Aorta (tissue), 5 donors: Measurements from ENCODE around the gene FCHSD2. TPM values are rescaled to one million over a fixed set of nuclear protein-coding genes. Genes with fewer than 3 reads are reported as not detected.
"Not testable (repeated sequence)": the region's sequence is repeated elsewhere in the genome, so short reads cannot be mapped to it uniquely, and the experiment has no call there.

Source experiments
- ATAC-seq: fragments of 200-7000 bp; cut with Tn5 transposase; one replicate; pipeline ENCODE4 v1.9.1; 2022; ENCODE audit warnings: moderate library complexity; ENCODE audit not compliant: low FRiP score
- DNase-seq, 2 donors: peaks; one replicate each; pipeline ENCODE4 v3.0.0-alpha.2; 2020
- H3K27ac ChIP-seq, 2 donors: one replicate each; pipeline ENCODE4 v1.5.1; 2013; ENCODE audit warnings: low read length in 2 of 2, mild to moderate bottlenecking in 2 of 2, moderate library complexity in 2 of 2, control low read depth in 1 of 2, inconsistent platforms in 1 of 2, low read depth in 1 of 2
- H3K27me3 ChIP-seq, 2 donors: one replicate each; pipeline ENCODE4 v1.6.1; 2013; ENCODE audit warnings: control low read depth in 1 of 2, low read length in 1 of 2, mild to moderate bottlenecking in 1 of 2, moderate library complexity in 1 of 2; ENCODE audit not compliant: insufficient read depth in 2 of 2, control insufficient read depth in 1 of 2
- H3K36me3 ChIP-seq, 2 donors: one replicate each; pipeline ENCODE4 v1.6.1; 2013; ENCODE audit warnings: control low read depth in 1 of 2, low read length in 1 of 2, mild to moderate bottlenecking in 1 of 2; ENCODE audit not compliant: insufficient read depth in 2 of 2, control insufficient read depth in 1 of 2
- H3K4me1 ChIP-seq, 2 donors: one replicate each; pipeline ENCODE4 v1.6.1; 2013; ENCODE audit warnings: low read length in 2 of 2, control low read depth in 1 of 2, mild to moderate bottlenecking in 1 of 2, moderate library complexity in 1 of 2; ENCODE audit not compliant: insufficient read depth in 2 of 2, control insufficient read depth in 1 of 2
- H3K4me3 ChIP-seq, 2 donors: one replicate each; pipeline ENCODE4 v1.5.1; 2013; ENCODE audit warnings: low read length in 2 of 2, control low read depth in 1 of 2, mild to moderate bottlenecking in 1 of 2
- H3K9me3 ChIP-seq: one replicate; pipeline ENCODE4 v1.6.1; 2013; ENCODE audit warnings: mild to moderate bottlenecking, low read length; ENCODE audit not compliant: control insufficient read depth
- WGBS, 2 donors: extraction: QIAGEN DNeasy Blood & Tissue Kit; methylation state at CpG; one replicate each; pipeline ENCODE4 v1.1.7; 2013; 5-methylcytosine and 5-hydroxymethylcytosine counted together
- intact Hi-C, 2 donors: fragments of 100-400 bp; cut with DNase I; formaldehyde crosslinking; loops; one replicate each; pipeline versions ENCODE4 v1.14.2 to v1.15.0; 2022
- polyA plus RNA-seq, 2 donors: library from polyadenylated mRNA; stranded (reverse); fragments of 200-250 nt; gene quantifications; one replicate each; pipeline ENCODE4 v1.2.3, GENCODE V29; 2013
- total RNA-seq, 2 donors: library from RNA; stranded (reverse); fragmentation: NEBNext Ultra II Directional; extraction: Animal tissue kit (Norgen Biotek cat#: 25700); gene quantifications; one replicate each; pipeline ENCODE4 v1.2.1, GENCODE V29; 2021
- donor health status: healthy with polysubstance abuse.
- donor health status: Bipolar disorder and iron deficiency.
- donor health status: DM: no; HTN: no; CAD: no.
- donor health status: DM: no; HTN: no; CAD: no.
- donor health status: DM: yes; HTN: yes; CAD: no.

FCHSD2 gene
- total and polyA plus RNA-seq, 4 donors, result 34.4 to 107 (median 62.2) TPM

DNA sequence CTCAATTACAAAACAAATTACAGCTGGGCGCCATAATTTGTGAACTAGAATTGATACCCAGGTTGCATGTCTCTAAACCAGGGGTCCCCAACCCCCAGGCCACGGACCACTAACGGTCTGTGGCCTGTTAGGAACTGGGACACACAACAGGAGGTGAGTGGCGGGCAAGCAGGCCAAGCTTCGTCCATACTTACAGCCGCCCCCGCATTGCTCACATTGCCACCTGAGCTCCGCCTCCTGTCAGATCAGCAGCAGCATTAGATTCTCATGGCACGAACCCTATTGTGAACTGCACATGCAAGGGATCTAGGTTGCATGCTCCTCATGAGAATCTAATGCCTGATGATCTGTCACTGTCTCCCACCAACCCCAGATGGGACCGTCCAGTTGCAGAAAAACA is 12.9 kb downstream of the FCHSD2 start:
- Histone ChIP-seq H3K27me3 (no peaks in the 10 kb centered on the region), H3K4me1 (peaks cover 3 to 4% of the 10 kb centered on the region in 2 donors), H3K27ac (no peak overlapping the region), H3K9me3 (no peaks in the 10 kb centered on the region), H3K4me3 (no peak overlapping the region), H3K36me3 (peaks cover 0 to 2% of the 10 kb centered on the region in 2 donors)
- ATAC-seq, result no peak
- WGBS, 2 donors, result 91 to 93% methylated on average over 10 of the region's 10 CpGs
- no peak for DNase-seq
- intact Hi-C loops, result no loop called here

DNA sequence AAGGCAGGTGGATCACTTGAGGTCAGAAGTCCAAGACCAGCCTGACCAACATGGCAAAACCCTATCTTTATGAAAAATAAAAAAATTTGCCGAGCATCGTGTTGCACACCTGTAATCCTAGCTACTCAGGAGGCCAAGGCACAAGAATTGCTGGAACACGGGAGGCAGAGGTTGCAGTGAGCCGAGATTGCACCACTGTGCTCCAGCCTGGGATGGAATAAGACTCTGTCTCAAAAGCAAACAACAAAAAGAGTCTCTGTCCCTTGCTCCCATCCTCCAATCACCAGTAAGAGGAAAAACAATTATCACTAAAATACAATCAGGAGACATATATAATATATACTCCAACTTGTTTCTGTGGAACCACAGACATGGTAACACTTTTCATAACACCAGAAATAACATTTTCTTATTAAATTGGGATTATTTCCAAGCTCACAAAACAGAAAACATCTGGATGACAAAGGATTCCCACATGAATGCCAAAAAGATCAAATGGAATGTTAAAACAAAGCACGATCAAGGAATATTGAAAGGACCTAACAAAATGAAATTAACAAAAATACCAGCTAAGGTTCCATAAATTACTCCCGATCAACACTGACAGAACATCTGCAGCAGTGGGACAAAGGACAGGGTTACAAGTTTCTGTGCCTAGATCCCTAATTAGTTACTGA is 15.2 kb downstream of the FCHSD2 start:
- Histone ChIP-seq H3K27ac (no peak overlapping the region), H3K36me3 (no peaks in the 10 kb centered on the region), H3K4me1 (peaks cover 3 to 4% of the 10 kb centered on the region in 2 donors), H3K9me3 (no peaks in the 10 kb centered on the region), H3K4me3 (no peak overlapping the region), H3K27me3 (no peaks in the 10 kb centered on the region)
- intact Hi-C loops, result no loop called here
- WGBS, 2 donors, result 51 to 56% methylated on average over 6 of the region's 6 CpGs
- no peak for DNase-seq
- ATAC-seq, result no peak

DNA sequence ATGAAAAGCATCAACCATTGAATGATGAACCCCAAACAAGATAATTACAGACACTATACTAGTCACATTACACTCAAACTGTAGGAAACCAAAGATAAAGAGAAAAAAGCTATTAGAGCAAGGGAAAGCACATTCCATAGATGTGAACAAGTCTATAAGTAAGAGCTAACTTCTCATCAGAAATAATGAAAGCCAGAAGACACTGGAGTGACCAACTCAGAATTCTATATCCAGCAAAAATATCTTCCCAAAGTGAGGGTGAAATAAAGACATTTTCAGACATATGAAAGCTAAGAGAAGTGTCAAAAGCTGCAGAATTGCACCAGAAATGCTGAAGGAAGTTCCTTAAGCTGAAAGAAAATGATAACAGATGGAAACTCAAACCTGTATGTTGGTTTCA is 17.3 kb downstream of the FCHSD2 start:
- Histone ChIP-seq H3K4me3 (no peak overlapping the region), H3K27me3 (no peaks in the 10 kb centered on the region), H3K27ac (no peak overlapping the region), H3K36me3 (no peaks in the 10 kb centered on the region), H3K9me3 (no peaks in the 10 kb centered on the region), H3K4me1 (peaks cover 3 to 4% of the 10 kb centered on the region in 2 donors)
- DNase-seq (no peak), ATAC-seq (no peak)
- intact Hi-C loops, result no loop called here

DNA sequence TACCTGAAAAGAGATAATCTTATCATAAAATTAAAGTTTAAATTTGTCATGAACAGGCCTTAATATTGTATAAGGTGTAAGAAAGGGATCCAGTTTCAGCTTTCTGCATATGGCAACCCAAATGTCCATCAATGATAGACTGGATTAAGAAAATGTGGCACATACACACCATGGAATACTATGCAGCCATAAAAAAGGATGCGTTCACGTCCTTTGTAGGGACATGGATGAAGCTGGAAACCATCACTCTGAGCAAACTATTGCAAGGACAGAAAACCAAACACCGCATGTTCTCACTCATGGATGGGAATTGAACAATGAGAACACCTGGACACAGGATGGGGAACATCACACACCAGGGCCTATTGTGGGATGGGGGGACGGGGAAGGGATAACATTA is 18.2 kb downstream of the FCHSD2 start:
- H3K36me3 ChIP-seq, H3K27me3 ChIP-seq, H3K4me1 ChIP-seq, H3K9me3 ChIP-seq, H3K4me3 ChIP-seq, H3K27ac ChIP-seq, DNase-seq, ATAC-seq, intact Hi-C loops: not testable (repeated sequence)
- WGBS, 2 donors, result 95 to 99% methylated on average over 4 of the region's 4 CpGs

DNA sequence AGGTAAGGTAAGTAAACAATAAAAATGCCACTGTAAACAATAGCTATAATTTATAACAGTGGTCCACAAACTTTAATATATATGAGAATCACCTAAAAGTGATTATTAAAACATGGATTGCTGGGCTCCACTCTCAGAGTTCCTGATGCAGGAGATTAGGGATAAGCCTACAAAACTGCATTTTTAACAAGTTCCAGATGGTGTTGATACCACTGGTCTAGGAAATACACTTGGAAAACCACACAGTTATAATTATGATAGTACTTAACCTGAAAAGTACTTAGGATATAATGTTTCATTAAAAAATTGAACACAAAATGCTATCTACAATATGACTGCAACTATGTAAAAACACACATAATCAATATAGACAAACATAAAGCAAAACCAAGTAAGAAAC is 20.4 kb downstream of the FCHSD2 start:
- Histone ChIP-seq H3K9me3 (no peaks in the 10 kb centered on the region), H3K4me1 (peaks cover 0 to 3% of the 10 kb centered on the region in 2 donors), H3K27ac (no peak overlapping the region), H3K36me3 (no peaks in the 10 kb centered on the region), H3K4me3 (no peak overlapping the region), H3K27me3 (no peaks in the 10 kb centered on the region)
- intact Hi-C loops, result no loop called here
- ATAC-seq (no peak), DNase-seq (no peak)

DNA sequence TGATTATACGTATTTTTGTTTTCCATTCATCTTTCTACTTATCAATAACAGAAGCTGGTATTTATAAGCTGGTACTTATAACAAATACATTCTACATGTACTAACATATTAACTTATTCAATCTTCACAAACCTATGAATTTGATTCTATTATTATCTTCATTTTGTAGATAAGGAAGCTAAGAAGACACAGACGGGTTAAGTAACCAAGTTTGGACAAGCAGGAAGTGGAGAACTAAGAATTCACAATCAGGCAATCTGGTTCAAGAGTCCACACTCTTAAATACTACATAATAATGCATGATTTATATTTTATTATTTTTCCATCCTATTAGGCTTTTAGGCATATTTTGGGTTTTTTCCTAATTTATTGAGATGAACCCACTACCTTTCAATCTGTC is 25.0 kb downstream of the FCHSD2 start:
- Histone ChIP-seq H3K36me3 (no peaks in the 10 kb centered on the region), H3K4me3 (no peak overlapping the region), H3K27me3 (no peaks in the 10 kb centered on the region), H3K9me3 (no peaks in the 10 kb centered on the region), H3K27ac (no peak overlapping the region), H3K4me1 (no peaks in the 10 kb centered on the region)
- no peak for DNase-seq
- intact Hi-C loops, result no loop called here
- no peak for ATAC-seq
- 88 to 91% methylated on average over 2 of the region's 2 CpGs for WGBS, 2 donors

DNA sequence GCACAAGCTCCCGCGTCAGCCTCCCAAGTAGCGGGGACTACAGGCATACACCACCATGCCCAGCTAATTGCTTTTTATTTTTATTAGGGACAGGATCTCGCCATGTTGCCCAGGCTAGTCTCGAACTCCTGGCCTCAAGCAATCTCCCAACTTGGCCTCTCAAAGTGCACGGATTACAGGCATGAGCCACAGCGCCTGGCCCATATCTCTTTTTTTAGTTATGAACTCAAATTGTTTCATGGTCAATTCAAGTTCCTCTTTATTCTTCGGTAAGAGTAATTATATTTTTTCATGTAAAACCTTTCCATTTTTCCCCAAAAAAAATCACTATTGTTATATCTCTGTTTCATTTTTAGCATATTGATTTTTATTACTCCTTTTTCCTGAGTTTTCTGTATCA is 25.5 kb downstream of the FCHSD2 start:
- H3K27me3 ChIP-seq, result no peaks in the 10 kb centered on the region
- no peak overlapping the region for H3K27ac ChIP-seq
- H3K4me3 ChIP-seq, result no peak overlapping the region
- DNase-seq (no peak), ATAC-seq (no peak)
- H3K36me3 ChIP-seq, result no peaks in the 10 kb centered on the region
- no peaks in the 10 kb centered on the region for H3K9me3 ChIP-seq
- intact Hi-C loops, result no loop called here
- WGBS, 2 donors, result 90 to 95% methylated on average over 8 of the region's 8 CpGs
- H3K4me1 ChIP-seq, result no peaks in the 10 kb centered on the region

DNA sequence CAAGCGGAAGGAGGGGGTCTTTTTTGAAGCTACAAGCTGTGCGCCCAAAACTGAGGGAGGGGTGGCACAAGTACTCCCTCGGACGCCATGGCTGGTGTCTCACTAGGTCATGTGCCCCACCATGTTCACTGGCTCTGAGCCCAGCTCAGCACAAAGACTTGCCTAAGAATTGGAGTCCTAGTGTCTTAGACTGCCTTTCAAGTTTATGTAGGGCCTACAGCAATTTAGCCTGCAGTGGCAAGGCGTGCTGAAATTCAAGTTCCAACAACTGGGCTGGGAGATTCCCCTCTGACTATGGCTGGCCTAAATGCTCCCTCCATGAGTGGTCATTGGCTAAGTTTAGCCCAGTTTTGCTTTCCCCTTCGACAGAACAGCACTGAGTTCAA is 27.3 kb downstream of the FCHSD2 start:
- no peaks in the 10 kb centered on the region for H3K4me1 ChIP-seq
- DNase-seq (no peak), ATAC-seq (no peak)
- H3K27ac ChIP-seq, result no peak overlapping the region
- no peaks in the 10 kb centered on the region for H3K27me3 ChIP-seq
- H3K4me3 ChIP-seq, result no peak overlapping the region
- intact Hi-C loops, result no loop called here
- 97 to 98% methylated on average over 6 of the region's 6 CpGs for WGBS, 2 donors
- no peaks in the 10 kb centered on the region for H3K36me3 ChIP-seq
- H3K9me3 ChIP-seq, result no peaks in the 10 kb centered on the region

DNA sequence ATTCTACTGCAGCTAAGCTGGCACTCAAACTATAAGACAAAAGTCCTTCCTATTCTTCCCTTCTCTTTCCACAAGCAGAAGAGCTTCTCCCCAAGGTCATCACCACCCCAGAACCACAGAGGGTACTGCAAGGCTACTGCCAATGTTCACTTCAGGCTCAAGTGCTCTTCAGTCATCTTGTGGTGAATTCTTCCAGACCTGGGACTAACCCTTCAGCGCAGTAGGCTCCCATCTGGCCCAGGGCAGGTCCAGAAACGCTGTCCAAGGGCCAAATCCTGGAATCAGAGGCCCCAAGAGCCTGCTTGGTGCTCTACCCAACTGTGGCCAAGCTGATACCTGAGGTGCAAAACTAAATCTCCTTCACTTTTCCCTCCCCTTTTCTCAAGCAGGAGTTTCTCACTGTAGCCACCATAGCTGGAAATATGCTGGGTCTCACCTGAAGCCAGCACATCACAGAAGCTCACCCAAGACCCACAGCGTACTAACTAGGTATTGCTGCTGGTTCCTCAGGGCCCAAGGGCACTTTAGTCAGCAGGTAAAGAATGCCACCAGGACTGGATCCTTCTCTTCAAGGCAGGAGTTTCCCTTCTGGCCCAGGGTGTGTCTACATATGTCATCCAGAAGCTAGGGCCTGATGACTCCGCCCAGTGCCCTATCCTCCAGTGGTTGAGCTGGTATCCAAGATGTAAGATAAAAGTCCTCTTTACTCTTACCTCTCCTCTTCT is 27.8 kb downstream of the FCHSD2 start:
- no peak for DNase-seq
- Histone ChIP-seq H3K27ac (no peak overlapping the region), H3K4me1 (no peaks in the 10 kb centered on the region), H3K4me3 (no peak overlapping the region), H3K27me3 (no peaks in the 10 kb centered on the region), H3K36me3 (no peaks in the 10 kb centered on the region), H3K9me3 (no peaks in the 10 kb centered on the region)
- no peak for ATAC-seq
- 85 to 99% methylated on average over 4 of the region's 4 CpGs for WGBS, 2 donors
- intact Hi-C loops, result no loop called here
